ENCODE data around the gene MGAT5.

DNA sequence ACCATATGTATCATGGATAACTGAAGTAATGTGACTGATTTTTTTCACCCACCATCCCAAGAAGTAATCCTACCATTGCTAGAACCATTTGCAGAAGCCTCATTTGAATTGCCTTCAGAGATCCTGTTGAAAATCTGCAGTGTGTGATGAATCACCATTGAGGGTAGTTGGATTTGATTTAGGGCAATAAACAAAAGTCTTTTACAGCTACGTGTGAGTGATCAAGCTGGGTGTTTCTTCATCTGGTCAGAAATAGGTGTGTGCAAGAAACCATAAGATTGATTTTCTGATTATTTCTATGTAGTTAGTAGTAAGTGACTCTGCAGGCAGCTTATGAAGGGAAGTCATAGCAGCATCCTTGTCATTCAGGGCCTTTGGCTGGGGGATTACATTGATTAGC is 159.6 kb downstream of the MGAT5 start:
- TF ChIP-seq, protein P1, sequence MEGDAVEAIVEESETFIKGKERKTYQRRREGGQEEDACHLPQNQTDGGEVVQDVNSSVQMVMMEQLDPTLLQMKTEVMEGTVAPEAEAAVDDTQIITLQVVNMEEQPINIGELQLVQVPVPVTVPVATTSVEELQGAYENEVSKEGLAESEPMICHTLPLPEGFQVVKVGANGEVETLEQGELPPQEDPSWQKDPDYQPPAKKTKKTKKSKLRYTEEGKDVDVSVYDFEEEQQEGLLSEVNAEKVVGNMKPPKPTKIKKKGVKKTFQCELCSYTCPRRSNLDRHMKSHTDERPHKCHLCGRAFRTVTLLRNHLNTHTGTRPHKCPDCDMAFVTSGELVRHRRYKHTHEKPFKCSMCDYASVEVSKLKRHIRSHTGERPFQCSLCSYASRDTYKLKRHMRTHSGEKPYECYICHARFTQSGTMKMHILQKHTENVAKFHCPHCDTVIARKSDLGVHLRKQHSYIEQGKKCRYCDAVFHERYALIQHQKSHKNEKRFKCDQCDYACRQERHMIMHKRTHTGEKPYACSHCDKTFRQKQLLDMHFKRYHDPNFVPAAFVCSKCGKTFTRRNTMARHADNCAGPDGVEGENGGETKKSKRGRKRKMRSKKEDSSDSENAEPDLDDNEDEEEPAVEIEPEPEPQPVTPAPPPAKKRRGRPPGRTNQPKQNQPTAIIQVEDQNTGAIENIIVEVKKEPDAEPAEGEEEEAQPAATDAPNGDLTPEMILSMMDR (IDR thresholded peaks at IDR 0.05): no peak
- TF ChIP-seq POLR2AphosphoS5 (IDR thresholded peaks at IDR 0.05): no peak
